Liver (tissue), 9 donors: ENCODE measurements around the gene ALDH1A2. TPM values are rescaled to one million over a fixed set of nuclear protein-coding genes. Genes with fewer than 3 reads are reported as not detected.

Experiments used
- DNase-seq: peaks from one replicate; pipeline ENCODE4 v3.0.0-alpha.2; 2017; ENCODE audit warnings: low spot score
- H3K27ac ChIP-seq, 2 donors: one replicate each; pipeline ENCODE4 v1.7.0; 2013; ENCODE audit warnings: inconsistent platforms in 2 of 2, low read length in 2 of 2, control low read depth in 1 of 2, low read depth in 1 of 2, mild to moderate bottlenecking in 1 of 2
- H3K27me3 ChIP-seq, 4 donors: one replicate each; pipeline versions ENCODE4 v1.6.1 to v1.7.0; 2013; ENCODE audit warnings: low read length in 3 of 4, inconsistent platforms in 1 of 4, mild to moderate bottlenecking in 1 of 4, moderate library complexity in 1 of 4; ENCODE audit not compliant: control insufficient read depth in 4 of 4, insufficient read depth in 4 of 4
- H3K36me3 ChIP-seq, 4 donors: one replicate each; pipeline versions ENCODE4 v1.6.1 to v1.7.0; 2013; ENCODE audit warnings: low read length in 3 of 4, mild to moderate bottlenecking in 3 of 4, low read depth in 1 of 4, moderate library complexity in 1 of 4; ENCODE audit not compliant: control insufficient read depth in 4 of 4, insufficient read depth in 3 of 4
- H3K4me1 ChIP-seq, 4 donors: one replicate each; pipeline versions ENCODE4 v1.6.1 to v1.7.0; 2013; ENCODE audit warnings: low read length in 3 of 4, mild to moderate bottlenecking in 3 of 4, moderate library complexity in 1 of 4; ENCODE audit not compliant: control insufficient read depth in 4 of 4, insufficient read depth in 4 of 4
- H3K4me3 ChIP-seq, 3 donors: one replicate each; pipeline versions ENCODE4 v1.6.1 to v1.7.0; 2013; ENCODE audit warnings: low read length in 3 of 3, control low read depth in 1 of 3, low read depth in 1 of 3, mild to moderate bottlenecking in 1 of 3
- H3K9ac ChIP-seq, 2 donors: one replicate each; pipeline ENCODE4 v1.7.0; 2013; ENCODE audit warnings: low read length in 2 of 2, mild to moderate bottlenecking in 2 of 2, moderate library complexity in 2 of 2, control low read depth in 1 of 2, low read depth in 1 of 2
- H3K9me3 ChIP-seq, 4 donors: one replicate each; pipeline versions ENCODE4 v1.6.1 to v1.7.0; 2013; ENCODE audit warnings: low read length in 3 of 4; ENCODE audit not compliant: control insufficient read depth in 4 of 4
- CTCF ChIP-seq: fragments of 150-350 bp; IDR thresholded peaks from 2 replicates; pipeline ENCODE4 v1.5.1; 2017; ENCODE audit warnings: improper control_type of control experiment, low read depth, low read length; ENCODE audit not compliant: missing input control
- EGR1 ChIP-seq, 2 donors: IDR thresholded peaks; 2 replicates each; pipeline ENCODE4 v1.6.1; 2016 to 2018; ENCODE audit warnings: antibody characterized with exemption in 2 of 2, low read depth in 2 of 2
- FOXA1 ChIP-seq: IDR thresholded peaks from 2 replicates; pipeline ENCODE4 v1.6.1; 2016; ENCODE audit warnings: antibody characterized with exemption
- FOXA2 ChIP-seq: IDR thresholded peaks from 2 replicates; pipeline ENCODE4 v1.6.1; 2016; ENCODE audit warnings: antibody characterized with exemption
- HNF4G ChIP-seq: IDR thresholded peaks from 2 replicates; pipeline ENCODE4 v1.6.1; 2016; ENCODE audit warnings: antibody characterized with exemption
- JUND ChIP-seq, 2 donors: IDR thresholded peaks; 2 replicates each; pipeline ENCODE4 v1.6.1; 2016; ENCODE audit warnings: antibody characterized with exemption in 2 of 2
- NR2F2 ChIP-seq: IDR thresholded peaks from 2 replicates; pipeline ENCODE4 v1.6.1; 2016; ENCODE audit warnings: antibody characterized with exemption
- RAD21 ChIP-seq, 2 donors: IDR thresholded peaks; 2 replicates each; pipeline ENCODE4 v1.6.1; 2016; ENCODE audit warnings: antibody characterized with exemption in 2 of 2, mild to moderate bottlenecking in 2 of 2
- REST ChIP-seq: IDR thresholded peaks from 2 replicates; pipeline ENCODE4 v1.6.1; 2016; ENCODE audit warnings: antibody characterized with exemption, mild to moderate bottlenecking
- RXRA ChIP-seq, 2 donors: IDR thresholded peaks; 2 replicates each; pipeline ENCODE4 v1.6.1; 2017 to 2018; ENCODE audit warnings: antibody characterized with exemption in 2 of 2, mild to moderate bottlenecking in 1 of 2
- TAF1 ChIP-seq: conservative IDR thresholded peaks from 2 replicates; pipeline ENCODE4 v1.6.1; 2016; ENCODE audit warnings: antibody characterized with exemption, mild to moderate bottlenecking
- YY1 ChIP-seq: IDR thresholded peaks from 2 replicates; pipeline ENCODE4 v1.6.1; 2016; ENCODE audit warnings: antibody characterized with exemption, mild to moderate bottlenecking
- WGBS: extraction: QIAGEN DNeasy Blood & Tissue Kit; methylation state at CpG from one replicate; pipeline ENCODE4 v1.1.7; 2013; 5-methylcytosine and 5-hydroxymethylcytosine counted together
- polyA plus RNA-seq, 2 donors: library from polyadenylated mRNA; stranded (reverse) in 1 of 2; unstranded in 1 of 2; fragments of 200-250 nt in 1 of 2; fragments of >200 nt in 1 of 2; fragmentation: Nextera tagmentation in 1 of 2; extraction: Ambion mirVana in 1 of 2; gene quantifications; one replicate each; pipeline versions ENCODE4 v1.2.1 to v1.2.3, GENCODE V29; 2013 to 2015
- total RNA-seq, 2 donors: library from RNA; depleted of rRNA; stranded (reverse); fragments of >200 nt; gene quantifications; one replicate each; pipeline ENCODE4 v1.2.3, GENCODE V29; 2014
- TF ChIP-seq, protein P1 (sequence below): IDR thresholded peaks from 2 replicates; pipeline ENCODE4 v1.6.1; 2016; ENCODE audit warnings: antibody characterized with exemption
- TF ChIP-seq, protein P2 (sequence below): IDR thresholded peaks from 2 replicates; pipeline ENCODE4 v1.6.1; 2016; ENCODE audit warnings: antibody characterized with exemption
- donor health status: healthy.
- donor health status: healthy.
- donor health status: healthy.
- donor health status: healthy.
- donor health status: healthy.

The ALDH1A2 gene
- total and polyA plus RNA-seq, 4 donors: 1.2 to 22.7 (median 14.0) TPM

DNA sequence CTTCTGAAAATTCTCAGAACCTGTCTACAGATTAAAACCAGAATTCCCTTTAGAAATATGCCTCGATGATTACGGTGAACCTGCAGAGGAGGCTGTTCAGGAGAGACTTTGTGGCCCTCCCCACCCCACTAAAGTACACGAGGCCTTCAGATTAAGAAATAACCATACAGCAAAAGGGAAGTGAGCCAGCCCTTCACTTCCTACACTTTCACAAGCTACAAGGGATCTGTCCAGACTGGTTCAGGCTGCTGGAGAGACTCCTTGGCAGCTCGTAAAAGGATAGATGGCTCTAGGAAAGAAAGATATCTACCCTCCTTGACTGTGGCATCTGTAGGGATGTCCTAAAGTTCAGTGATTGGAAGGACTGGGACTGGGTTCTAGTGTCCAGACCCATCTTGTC lies 102.6 kb downstream of the ALDH1A2 start:
- H3K27me3 ChIP-seq: no peaks in the 10 kb centered on the region
- 85% methylated on average over 4 of the region's 4 CpGs for WGBS
- no peak for TF ChIP-seq HNF4G
- TF ChIP-seq, protein P1, sequence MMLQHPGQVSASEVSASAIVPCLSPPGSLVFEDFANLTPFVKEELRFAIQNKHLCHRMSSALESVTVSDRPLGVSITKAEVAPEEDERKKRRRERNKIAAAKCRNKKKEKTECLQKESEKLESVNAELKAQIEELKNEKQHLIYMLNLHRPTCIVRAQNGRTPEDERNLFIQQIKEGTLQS: no peak
- no peak for TF ChIP-seq JUND (IDR thresholded peaks at IDR 0.05)
- TF ChIP-seq EGR1 (IDR thresholded peaks at IDR 0.05; ENCODE audit: low read depth in 2 of 2): no peak
- TF ChIP-seq FOXA1: no peak
- TF ChIP-seq NR2F2: no peak

GRCh38 chr15:57961919-57962318 lies 103.6 kb downstream of the ALDH1A2 start:
- WGBS: 86% methylated on average over 4 of the region's 4 CpGs
- Histone ChIP-seq H3K9ac (no peak overlapping the region), H3K4me3 (no peak overlapping the region), H3K27me3 (no peaks in the 10 kb centered on the region), H3K27ac (no peak overlapping the region), H3K4me1 (no peaks in the 10 kb centered on the region), H3K9me3 (no peaks in the 10 kb centered on the region), H3K36me3 (no peaks in the 10 kb centered on the region)
- TF ChIP-seq FOXA1 (no peak), FOXA2 (no peak), YY1 (no peak), CTCF (no peak), JUND (IDR thresholded peaks at IDR 0.05) (no peak), RXRA (IDR thresholded peaks at IDR 0.05) (no peak), REST (no peak)
- TF ChIP-seq, protein P1: no peak
- DNase-seq: no peak

More for the DNA sequence above, 102.6 kb downstream of the ALDH1A2 start:
- Histone ChIP-seq H3K27ac (no peak overlapping the region), H3K4me3 (no peak overlapping the region), H3K9ac (no peak overlapping the region), H3K9me3 (no peaks in the 10 kb centered on the region), H3K4me1 (no peaks in the 10 kb centered on the region), H3K36me3 (no peaks in the 10 kb centered on the region)
- no peak for DNase-seq

DNA sequence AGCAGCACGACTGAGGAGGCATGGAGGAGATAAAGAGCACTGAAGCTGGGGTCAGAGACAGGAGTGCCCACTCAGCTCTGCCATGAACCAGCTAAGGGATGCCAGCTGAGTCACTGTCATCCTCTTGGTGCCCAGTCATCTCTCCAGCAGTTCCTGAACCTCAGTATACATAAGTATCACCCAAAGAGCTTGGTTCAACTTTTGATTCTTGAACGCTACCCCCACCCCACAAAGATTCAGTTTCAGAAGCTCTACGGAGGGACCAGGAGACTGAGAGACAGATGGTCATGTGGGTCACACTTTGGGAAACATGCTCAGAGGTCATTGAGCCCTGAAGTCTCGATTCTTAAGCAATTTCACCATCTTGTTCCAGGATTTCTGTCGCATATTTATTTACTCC lies 108.4 kb downstream of the ALDH1A2 start:
- Histone ChIP-seq H3K9ac (no peak overlapping the region), H3K27ac (no peak overlapping the region), H3K9me3 (no peaks in the 10 kb centered on the region), H3K4me3 (no peak overlapping the region), H3K36me3 (no peaks in the 10 kb centered on the region), H3K4me1 (no peaks in the 10 kb centered on the region), H3K27me3 (no peaks in the 10 kb centered on the region)
- DNase-seq: no peak
- WGBS: 83% methylated on average over 5 of the region's 5 CpGs
- TF ChIP-seq TAF1 (no peak), RAD21 (IDR thresholded peaks at IDR 0.05) (no peak), FOXA2 (no peak), JUND (IDR thresholded peaks at IDR 0.05) (no peak), HNF4G (no peak), RXRA (IDR thresholded peaks at IDR 0.05) (no peak), EGR1 (IDR thresholded peaks at IDR 0.05; ENCODE audit: low read depth in 2 of 2) (no peak), REST (no peak)
- TF ChIP-seq, protein P2, sequence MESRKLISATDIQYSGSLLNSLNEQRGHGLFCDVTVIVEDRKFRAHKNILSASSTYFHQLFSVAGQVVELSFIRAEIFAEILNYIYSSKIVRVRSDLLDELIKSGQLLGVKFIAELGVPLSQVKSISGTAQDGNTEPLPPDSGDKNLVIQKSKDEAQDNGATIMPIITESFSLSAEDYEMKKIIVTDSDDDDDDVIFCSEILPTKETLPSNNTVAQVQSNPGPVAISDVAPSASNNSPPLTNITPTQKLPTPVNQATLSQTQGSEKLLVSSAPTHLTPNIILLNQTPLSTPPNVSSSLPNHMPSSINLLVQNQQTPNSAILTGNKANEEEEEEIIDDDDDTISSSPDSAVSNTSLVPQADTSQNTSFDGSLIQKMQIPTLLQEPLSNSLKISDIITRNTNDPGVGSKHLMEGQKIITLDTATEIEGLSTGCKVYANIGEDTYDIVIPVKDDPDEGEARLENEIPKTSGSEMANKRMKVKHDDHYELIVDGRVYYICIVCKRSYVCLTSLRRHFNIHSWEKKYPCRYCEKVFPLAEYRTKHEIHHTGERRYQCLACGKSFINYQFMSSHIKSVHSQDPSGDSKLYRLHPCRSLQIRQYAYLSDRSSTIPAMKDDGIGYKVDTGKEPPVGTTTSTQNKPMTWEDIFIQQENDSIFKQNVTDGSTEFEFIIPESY: no peak
